Common myeloid progenitor, CD34-positive (primary cell): ENCODE measurements around the gene PODXL2.

Experiments used
- CTCF ChIA-PET: fragments of 350-600 bp; sonication (Branson Sonifier 250); formaldehyde crosslinking; loops from one replicate; lab custom pipeline; 2021; ENCODE audit warnings: antibody characterized with exemption; lab: Charles Lee
- POLR2A ChIA-PET: fragments of 350-600 bp; sonication (Branson Sonifier 250); formaldehyde crosslinking; loops from one replicate; lab custom pipeline; 2021; ENCODE audit warnings: antibody characterized with exemption; lab: Charles Lee
- DNase-seq, 3 donors: peaks; one replicate each; pipeline versions ENCODE4 v3.0.0 to v3.0.0-alpha.2; 2013
- H3K27ac ChIP-seq, 2 experiments: 1 replicate in 1 of 2; 2 replicates in 1 of 2; pipeline ENCODE4 v1.7.0; 2013; ENCODE audit warnings: inconsistent platforms in 2 of 2, low read length in 2 of 2, mild to moderate bottlenecking in 2 of 2, low read depth in 1 of 2, moderate library complexity in 1 of 2; ENCODE audit not compliant: severe bottlenecking in 2 of 2, insufficient read depth in 1 of 2, poor library complexity in 1 of 2
- H3K27me3 ChIP-seq, 5 experiments: replicated peaks in 2 of 5; 1 replicate in 3 of 5; 2 replicates in 2 of 5; pipeline versions ENCODE4 v1.6.1 to v1.7.0; 2013; ENCODE audit warnings: low read length in 4 of 5, mild to moderate bottlenecking in 2 of 5, moderate library complexity in 2 of 5, inconsistent platforms in 1 of 5; ENCODE audit not compliant: insufficient read depth in 5 of 5, control insufficient read depth in 4 of 5
- H3K36me3 ChIP-seq, 4 experiments: 1 replicate in 2 of 4; 2 replicates in 2 of 4; pipeline versions ENCODE4 v1.6.1 to v1.7.0; 2013; ENCODE audit warnings: low read length in 3 of 4, control low read depth in 1 of 4, mild to moderate bottlenecking in 1 of 4; ENCODE audit not compliant: control insufficient read depth in 4 of 4, insufficient read depth in 4 of 4
- H3K4me1 ChIP-seq, 4 experiments: 1 replicate in 3 of 4; 2 replicates in 1 of 4; pipeline versions ENCODE4 v1.6.1 to v1.7.1; 2013; ENCODE audit warnings: low read length in 3 of 4, mild to moderate bottlenecking in 3 of 4, control low read depth in 1 of 4, inconsistent platforms in 1 of 4, moderate library complexity in 1 of 4; ENCODE audit not compliant: control insufficient read depth in 4 of 4, insufficient read depth in 4 of 4; ENCODE audit errors: control extremely low read depth in 1 of 4
- H3K4me3 ChIP-seq, 7 experiments: 1 replicate in 4 of 7; 2 replicates in 3 of 7; pipeline versions ENCODE4 v1.5.1 to v1.7.0; 2013; ENCODE audit warnings: mild to moderate bottlenecking in 7 of 7, low read length in 6 of 7, moderate library complexity in 6 of 7, inconsistent platforms in 2 of 7, low read depth in 2 of 7, control low read depth in 1 of 7; ENCODE audit not compliant: insufficient read depth in 4 of 7, control insufficient read depth in 1 of 7; ENCODE audit errors: extremely low read depth in 1 of 7
- H3K9me3 ChIP-seq, 5 experiments: 1 replicate in 4 of 5; 2 replicates in 1 of 5; pipeline versions ENCODE4 v1.6.1 to v1.7.1; 2013; ENCODE audit warnings: low read length in 4 of 5, mild to moderate bottlenecking in 2 of 5, inconsistent platforms in 1 of 5, low read depth in 1 of 5, moderate library complexity in 1 of 5; ENCODE audit not compliant: control insufficient read depth in 4 of 5, insufficient read depth in 2 of 5; ENCODE audit errors: control extremely low read depth in 1 of 5
- whole genome bisulfite sequencing: methylation state at CpG from one replicate; pipeline ENCODE4 v1.1.5; 2013; ENCODE audit not compliant: insufficient coverage; 5-methylcytosine and 5-hydroxymethylcytosine counted together

Gene PODXL2

GRCh38 chr3:127655641-127656040 is 26.7 kb downstream of the PODXL2 start:
- DNase-seq: no peak
- peaks cover 0 to 3% (median under 1%) of the 10 kb centered on the region in 4 experiments for H3K36me3 ChIP-seq
- no peaks in the 10 kb centered on the region for H3K27me3 ChIP-seq
- CTCF ChIA-PET: interaction anchor here (0.7 to 2.3 kb wide), 5 partner anchors 9 to 302 kb away, joined by 3 to 8 read pairs (median 5); no protein-coding TSS in a partner anchor
- H3K4me1 ChIP-seq: no peaks in the 10 kb centered on the region
- no peak overlapping the region for H3K4me3 ChIP-seq
- POLR2A ChIA-PET: no interaction called here
- no peak overlapping the region for H3K27ac ChIP-seq
- no peaks in the 10 kb centered on the region for H3K9me3 ChIP-seq
- WGBS: 85% methylated on average over 3 of the region's 3 CpGs

- ChIA-PET CTCF (interaction anchor here (0.9 to 2.3 kb wide), 3 partner anchors 10 to 40 kb away, joined by 3 to 8 read pairs (median 4); no protein-coding TSS in a partner anchor), POLR2A (no interaction called here)
- Histone ChIP-seq H3K4me1 (no peaks in the 10 kb centered on the region), H3K36me3 (peaks cover 0 to 7% (median 4%) of the 10 kb centered on the region in 4 experiments), H3K4me3 (no peak overlapping the region), H3K9me3 (no peaks in the 10 kb centered on the region), H3K27me3 (no peaks in the 10 kb centered on the region), H3K27ac (no peak overlapping the region)
- DNase-seq: no peak
- 96% methylated on average over 7 of the region's 8 CpGs for WGBS
These were observed 27.9 kb downstream of the PODXL2 start for GRCh38 chr3:127656906-127657305.

GRCh38 chr3:127658234-127658633 is 29.2 kb downstream of the PODXL2 start:
- WGBS: 100% methylated on average over 1 of the region's 1 CpG
- ChIA-PET POLR2A (no interaction called here), CTCF (interaction anchor here (1.5 kb wide), 1 partner anchor 175 kb away, joined by 3 read pairs; no protein-coding TSS in a partner anchor)
- Histone ChIP-seq H3K27me3 (no peaks in the 10 kb centered on the region), H3K9me3 (no peaks in the 10 kb centered on the region), H3K4me1 (no peaks in the 10 kb centered on the region), H3K4me3 (no peak overlapping the region), H3K36me3 (peaks cover 0 to 7% (median 5%) of the 10 kb centered on the region in 4 experiments), H3K27ac (no peak overlapping the region)
- DNase-seq: no peak

- no peaks in the 10 kb centered on the region for H3K9me3 ChIP-seq
- CTCF ChIA-PET: interaction anchor here (1.1 to 2.1 kb wide), 2 partner anchors 10 to 14 kb away, joined by 3 to 4 read pairs; no protein-coding TSS in a partner anchor
These were observed 31.8 kb downstream of the PODXL2 start for GRCh38 chr3:127660621-127661251.

GRCh38 chr3:127661600-127661999 is 32.6 kb downstream of the PODXL2 start:
- H3K27ac ChIP-seq: no peak overlapping the region
- H3K9me3 ChIP-seq: no peaks in the 10 kb centered on the region
- H3K4me1 ChIP-seq: no peaks in the 10 kb centered on the region
- peaks cover 0 to 7% (median 5%) of the 10 kb centered on the region in 4 experiments for H3K36me3 ChIP-seq
- POLR2A ChIA-PET: no interaction called here
- WGBS: 94% methylated on average over 4 of the region's 5 CpGs
- H3K27me3 ChIP-seq: no peaks in the 10 kb centered on the region
- CTCF ChIA-PET: interaction anchor here (1.1 to 2.1 kb wide), 5 partner anchors 9 to 170 kb away, joined by 3 to 9 read pairs (median 4); no protein-coding TSS in a partner anchor
- H3K4me3 ChIP-seq: no peak overlapping the region
- DNase-seq: no peak

More at GRCh38 chr3:127660621-127661251, 31.8 kb downstream of the PODXL2 start:
- Histone ChIP-seq H3K36me3 (peaks cover 0 to 7% (median 5%) of the 10 kb centered on the region in 4 experiments), H3K4me1 (no peaks in the 10 kb centered on the region), H3K27ac (no peak overlapping the region), H3K27me3 (no peaks in the 10 kb centered on the region), H3K4me3 (no peak overlapping the region)
- POLR2A ChIA-PET: no interaction called here
- 100% methylated on average over 6 of the region's 10 CpGs for WGBS
- DNase-seq: no peak

- H3K27me3 ChIP-seq: no peaks in the 10 kb centered on the region
- POLR2A ChIA-PET: no interaction called here
- H3K9me3 ChIP-seq: no peaks in the 10 kb centered on the region
- peaks cover 0 to 7% (median 5%) of the 10 kb centered on the region in 4 experiments for H3K36me3 ChIP-seq
- no peak for DNase-seq
- CTCF ChIA-PET: interaction anchor here (0.8 to 2.1 kb wide), 5 partner anchors 10 to 170 kb away, joined by 3 to 9 read pairs (median 4); no protein-coding TSS in a partner anchor
- no peaks in the 10 kb centered on the region for H3K4me1 ChIP-seq
- no peak overlapping the region for H3K4me3 ChIP-seq
- WGBS: over 99% methylated on average over 11 of the region's 11 CpGs
- H3K27ac ChIP-seq: no peak overlapping the region
These were observed 33.0 kb downstream of the PODXL2 start for GRCh38 chr3:127662001-127662469.

DNA sequence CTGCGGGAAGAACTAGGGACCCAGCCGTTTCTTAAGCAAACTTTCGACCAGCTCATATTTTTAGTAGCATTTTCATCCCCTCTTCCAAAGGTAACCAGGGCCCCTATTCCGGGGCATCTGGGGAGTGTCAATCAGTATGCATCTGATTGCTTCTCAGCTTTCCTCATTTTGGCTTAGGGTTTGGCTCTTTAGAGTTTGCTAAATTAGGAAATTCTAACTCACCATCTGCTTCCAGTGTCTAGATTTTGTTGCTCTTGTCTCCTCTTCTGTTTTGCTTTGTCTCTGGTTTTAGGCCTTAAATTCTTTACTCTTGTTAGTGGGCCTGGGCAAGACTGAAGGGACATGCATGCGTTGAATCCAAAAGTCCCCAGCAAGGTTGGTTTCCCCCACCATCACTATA is 34.2 kb downstream of the PODXL2 start:
- Histone ChIP-seq H3K27me3 (no peaks in the 10 kb centered on the region), H3K4me1 (no peaks in the 10 kb centered on the region), H3K9me3 (no peaks in the 10 kb centered on the region), H3K4me3 (no peak overlapping the region), H3K27ac (no peak overlapping the region), H3K36me3 (peaks cover 0 to 7% (median 5%) of the 10 kb centered on the region in 4 experiments)
- POLR2A ChIA-PET: no interaction called here
- WGBS: 95% methylated on average over 3 of the region's 5 CpGs
- no peak for DNase-seq
- CTCF ChIA-PET: interaction anchor here (1.7 to 2.1 kb wide), 3 partner anchors 11 to 169 kb away, joined by 4 to 9 read pairs (median 7); no protein-coding TSS in a partner anchor
